NCI-H2196 treated with DMSO at 0.1 percent for 48 hours (cell line): Measurements from ENCODE around the gene HDAC4.

Experiments
- DNase-seq: peaks from one replicate; lab custom pipeline; 2025; ENCODE audit not compliant: unreplicated experiment; lab: John Stamatoyannopoulos, UW

The HDAC4 gene

GRCh38 chr2:239101807-239102206, 299.0 kb downstream of the HDAC4 start:
- DNase-seq: no peak

- no peak for DNase-seq
These were observed 299.7 kb downstream of the HDAC4 start for GRCh38 chr2:239101071-239101470.

DNA sequence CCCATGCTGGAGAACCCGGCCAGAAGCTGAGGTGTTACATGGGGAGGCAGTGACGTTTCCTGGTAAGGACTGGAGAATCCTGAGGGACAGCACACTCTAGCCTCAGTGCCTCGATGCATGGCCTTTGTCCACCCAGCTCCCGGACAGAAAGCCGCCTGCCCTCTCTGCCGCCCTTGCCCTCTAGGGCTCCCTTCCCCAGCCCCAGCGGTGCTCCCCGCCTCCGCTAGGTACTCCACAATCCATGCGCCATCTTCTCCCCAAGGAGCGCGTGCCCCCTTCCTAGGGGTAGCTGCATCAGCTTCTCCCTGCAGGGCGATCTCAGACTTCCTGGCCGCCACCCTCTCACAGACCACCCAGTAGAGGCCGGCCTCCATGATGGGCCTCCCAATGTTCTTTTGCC, 301.3 kb downstream of the HDAC4 start:
- DNase-seq: no peak

- DNase-seq: no peak
These were observed 302.4 kb downstream of the HDAC4 start for GRCh38 chr2:239098288-239098970.

GRCh38 chr2:239097428-239097696, 303.5 kb downstream of the HDAC4 start:
- DNase-seq: no peak

DNA sequence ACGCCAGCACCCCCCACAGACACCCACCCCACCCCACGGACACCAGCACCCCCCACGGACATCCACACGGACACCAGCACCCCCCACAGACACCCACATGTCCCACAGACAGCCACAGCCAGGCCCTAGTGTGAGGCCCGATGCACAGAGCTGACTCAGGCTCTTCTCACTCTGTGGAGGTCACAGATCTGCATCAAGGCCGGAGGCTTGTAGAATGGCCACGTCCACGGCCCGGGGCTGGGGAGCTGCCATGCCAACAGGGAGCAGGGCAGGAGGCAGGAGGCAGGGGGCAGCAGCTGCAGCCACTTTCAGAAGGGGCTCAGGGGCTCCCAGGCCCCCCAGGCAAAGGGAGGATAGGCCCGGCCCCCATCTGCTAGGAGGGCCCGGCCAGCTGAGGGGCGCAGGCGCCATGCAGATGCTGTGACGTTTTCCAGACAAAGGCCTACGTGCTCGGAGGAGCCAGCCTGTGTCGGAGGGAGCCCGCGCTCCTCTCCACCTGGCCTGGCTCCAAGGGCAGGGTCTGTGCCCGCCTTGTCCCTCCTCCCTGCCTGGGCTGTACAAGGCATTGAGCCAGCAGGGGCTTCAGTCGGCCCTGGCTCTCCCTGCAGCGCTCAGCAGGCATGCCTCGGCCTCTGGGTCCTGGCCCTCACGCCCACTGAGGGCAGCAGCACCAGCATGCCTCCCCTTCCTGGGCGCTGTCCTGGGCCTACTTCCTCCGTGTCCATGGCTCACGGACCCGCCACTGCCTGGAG, 304.0 kb downstream of the HDAC4 start:
- no peak for DNase-seq

DNA sequence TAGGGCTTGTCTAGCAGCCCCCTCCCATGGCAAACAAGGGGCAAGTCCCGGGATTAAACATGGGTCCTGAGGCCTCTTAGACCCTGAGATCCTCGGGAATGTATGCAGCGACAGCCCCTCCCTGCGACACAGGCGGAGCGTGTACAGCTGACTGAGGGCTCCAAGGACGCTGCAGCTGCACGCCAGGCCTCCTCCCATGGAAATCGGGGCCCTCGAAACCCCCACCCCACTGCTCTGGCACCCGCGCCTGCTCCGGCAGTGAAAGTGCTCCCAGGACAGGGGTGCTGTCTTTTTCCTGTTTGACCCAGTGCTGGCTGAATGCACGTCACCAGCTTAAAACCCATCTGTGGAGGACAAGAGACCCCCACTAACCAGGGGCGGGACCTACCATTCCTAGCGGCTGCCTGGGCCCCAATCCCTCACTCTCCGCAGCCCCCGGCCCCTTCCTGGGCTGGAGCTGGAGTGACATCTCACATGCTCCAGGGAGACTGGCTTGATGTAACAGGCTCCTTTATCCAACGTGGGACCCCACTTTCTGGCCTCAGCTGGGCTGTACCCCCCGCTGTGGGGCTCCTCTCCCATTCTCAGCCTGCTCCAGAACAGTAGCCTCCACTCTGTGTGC, 305.2 kb downstream of the HDAC4 start:
- DNase-seq: no peak

DNA sequence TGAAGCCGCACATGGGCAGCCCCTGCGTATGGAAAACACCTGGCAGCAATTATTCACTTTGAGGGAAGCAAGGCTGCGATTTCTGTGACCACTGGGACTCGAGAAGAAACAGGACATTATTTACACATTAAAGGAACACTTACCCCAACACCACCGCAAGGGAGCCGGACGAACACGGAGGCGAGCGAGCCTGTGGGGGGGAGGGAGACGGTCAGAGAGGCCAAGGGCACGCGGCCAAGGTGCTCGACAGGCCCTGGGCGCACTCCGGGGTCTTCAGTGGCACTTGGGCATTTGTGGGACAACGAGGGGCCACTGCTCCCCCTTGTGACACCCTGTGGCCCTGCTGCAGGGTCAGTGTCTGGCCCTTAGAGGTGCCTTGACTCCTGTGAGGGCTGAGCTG, 306.0 kb downstream of the HDAC4 start:
- no peak for DNase-seq

- no peak for DNase-seq
These were observed 306.9 kb downstream of the HDAC4 start for GRCh38 chr2:239093952-239094351.

GRCh38 chr2:239093542-239093941, 307.3 kb downstream of the HDAC4 start:
- no peak for DNase-seq

- no peak for DNase-seq
These were observed 308.1 kb downstream of the HDAC4 start for GRCh38 chr2:239092571-239093294.

- DNase-seq: no peak
These were observed 310.9 kb downstream of the HDAC4 start for GRCh38 chr2:239089884-239090283.

- no peak for DNase-seq
These were observed 313.6 kb downstream of the HDAC4 start for GRCh38 chr2:239087046-239087710.

DNA sequence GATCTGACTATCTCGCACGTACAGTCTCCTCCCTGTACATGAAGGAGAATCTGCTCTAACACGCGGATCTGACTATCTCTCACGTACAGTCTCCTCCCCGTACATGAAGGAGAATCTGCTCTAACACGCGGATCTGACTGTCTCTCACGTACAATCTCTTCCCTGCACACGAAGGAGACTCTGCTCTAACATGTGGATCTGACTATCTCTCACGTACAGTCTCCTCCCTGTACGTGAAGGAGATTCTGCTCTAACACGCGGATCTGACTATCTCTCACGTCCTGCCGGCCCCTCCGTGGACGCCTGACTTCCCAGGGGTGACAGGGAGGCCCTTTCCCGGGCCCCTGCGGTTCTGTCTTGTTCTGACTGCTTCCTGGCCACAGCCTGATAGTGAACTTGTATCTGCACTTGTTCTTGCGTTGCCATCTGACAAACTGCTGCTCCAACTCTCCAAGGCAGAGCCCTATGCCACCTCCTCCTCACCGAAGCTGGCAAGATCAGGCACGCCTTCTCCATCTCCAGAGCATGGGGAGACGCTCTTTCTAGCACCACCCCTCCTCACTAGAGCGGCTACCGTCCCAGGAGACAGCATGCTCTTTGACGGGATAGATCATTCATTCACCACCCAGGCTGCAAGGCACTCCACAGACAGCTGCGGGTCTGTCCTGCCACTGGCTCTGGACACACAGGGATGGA, 314.3 kb downstream of the HDAC4 start:
- DNase-seq: no peak

- no peak for DNase-seq
These were observed 315.4 kb downstream of the HDAC4 start for GRCh38 chr2:239085201-239085992.

DNA sequence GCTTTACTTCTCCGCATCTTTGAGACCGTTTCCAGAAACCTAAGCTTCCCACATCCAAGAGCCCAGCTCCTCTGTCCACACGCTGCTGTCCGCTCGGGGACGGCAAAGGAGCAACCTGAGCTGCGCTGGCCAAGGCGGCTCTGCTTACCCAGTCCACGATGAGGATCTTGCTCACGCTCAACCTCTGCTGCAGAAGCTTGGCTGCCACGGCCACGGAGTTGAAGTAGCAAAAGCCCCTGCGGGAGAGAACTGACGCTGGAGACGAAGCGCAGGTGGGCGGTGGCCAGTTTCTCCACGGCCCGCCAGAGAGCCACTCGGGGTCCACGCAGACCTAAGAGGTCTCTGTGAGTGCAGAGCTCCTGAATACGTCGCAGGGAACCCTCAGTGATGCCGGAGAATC, 316.8 kb downstream of the HDAC4 start:
- DNase-seq: no peak

- no peak for DNase-seq
These were observed 318.4 kb downstream of the HDAC4 start for GRCh38 chr2:239082425-239082824.

GRCh38 chr2:239081622-239082021, 319.2 kb downstream of the HDAC4 start:
- no peak for DNase-seq

DNA sequence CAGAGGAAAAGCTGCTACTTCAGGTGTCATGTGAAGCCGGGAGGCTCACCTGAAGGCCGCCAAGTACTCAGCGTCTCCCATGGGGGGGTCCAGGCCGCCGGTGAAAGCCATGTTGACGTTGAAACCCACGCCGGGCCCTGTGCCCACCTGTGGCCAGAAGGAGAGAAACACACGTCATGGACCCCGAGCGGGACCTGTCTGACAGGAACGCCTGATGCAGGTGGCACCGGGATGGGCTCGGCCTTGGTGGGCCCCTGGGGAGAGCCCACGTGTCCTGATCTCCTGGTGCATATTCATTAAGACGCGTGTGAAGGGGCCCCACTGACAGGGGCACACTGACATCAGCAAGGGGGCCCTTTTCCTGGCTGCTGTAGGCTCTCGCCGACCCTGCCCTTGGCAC, 319.8 kb downstream of the HDAC4 start:
- DNase-seq: no peak
